Dermis blood vessel endothelial cell (primary cell): ENCODE results near the gene FOXJ1. TPM values are rescaled to one million over a fixed set of nuclear protein-coding genes. Genes with fewer than 3 reads are reported as not detected.
"Not testable (repeated sequence)": the region's sequence is repeated elsewhere in the genome, so short reads cannot be mapped to it uniquely, and the experiment has no call there.

Experiments
- DNase-seq: peaks from one replicate; pipeline ENCODE4 v3.0.0; 2010
- total RNA-seq: library from RNA; depleted of rRNA; stranded (reverse); fragments of >200 nt; gene quantifications from 2 replicates; pipeline ENCODE4 v1.2.3, GENCODE V29; 2014

Gene FOXJ1, protein sequence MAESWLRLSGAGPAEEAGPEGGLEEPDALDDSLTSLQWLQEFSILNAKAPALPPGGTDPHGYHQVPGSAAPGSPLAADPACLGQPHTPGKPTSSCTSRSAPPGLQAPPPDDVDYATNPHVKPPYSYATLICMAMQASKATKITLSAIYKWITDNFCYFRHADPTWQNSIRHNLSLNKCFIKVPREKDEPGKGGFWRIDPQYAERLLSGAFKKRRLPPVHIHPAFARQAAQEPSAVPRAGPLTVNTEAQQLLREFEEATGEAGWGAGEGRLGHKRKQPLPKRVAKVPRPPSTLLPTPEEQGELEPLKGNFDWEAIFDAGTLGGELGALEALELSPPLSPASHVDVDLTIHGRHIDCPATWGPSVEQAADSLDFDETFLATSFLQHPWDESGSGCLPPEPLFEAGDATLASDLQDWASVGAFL
- total RNA-seq, result 0.05 TPM in 1 of 2 replicates, not detected in the other

DNA sequence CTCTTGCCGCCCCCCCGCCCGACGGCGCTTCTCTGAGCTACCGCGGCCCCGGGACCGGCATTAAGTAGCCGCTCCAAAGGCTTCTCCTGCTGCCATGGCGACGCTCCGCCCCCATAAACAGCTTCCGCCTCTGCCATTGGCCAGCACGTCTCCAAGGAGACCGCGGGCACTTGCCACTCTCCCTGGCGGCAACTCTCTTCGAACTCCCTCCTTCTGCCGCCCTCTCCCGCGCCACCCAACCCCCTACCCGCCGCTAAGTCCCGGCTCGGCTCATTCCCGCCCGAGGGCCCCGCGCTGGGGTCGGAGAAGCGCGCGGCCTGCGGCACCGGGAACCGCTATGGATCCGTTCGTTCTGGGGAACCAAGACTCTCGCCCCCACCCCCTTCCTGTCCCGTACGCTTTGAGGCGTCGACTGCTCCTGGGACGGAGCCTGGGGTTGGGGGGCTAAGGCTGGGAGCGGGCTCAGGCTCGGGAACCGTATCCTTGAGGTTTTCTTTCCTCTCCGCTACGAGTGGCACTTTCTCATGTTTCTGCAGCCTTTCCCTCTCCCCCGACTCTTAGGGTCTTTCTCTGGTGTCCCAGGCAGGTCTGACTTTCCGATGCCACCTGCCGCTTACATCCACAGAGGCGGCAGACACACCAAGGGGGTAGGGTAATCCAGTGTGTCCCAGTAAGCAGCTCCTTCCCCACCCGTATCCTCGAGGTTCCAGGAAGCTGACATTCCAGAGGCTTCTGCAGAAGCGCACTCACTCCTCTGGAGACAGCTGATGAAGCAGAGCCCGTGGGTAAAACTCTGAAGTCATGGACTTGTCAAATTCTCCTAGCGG, at the start of gene FOXJ1:
Gene FOXJ1 (minus strand): TSS at position 34 of the 827 bp plus-strand sequence. CDS start 850 bp downstream, outside the sequence.
- DNase-seq, result peak; percentile 90

DNA sequence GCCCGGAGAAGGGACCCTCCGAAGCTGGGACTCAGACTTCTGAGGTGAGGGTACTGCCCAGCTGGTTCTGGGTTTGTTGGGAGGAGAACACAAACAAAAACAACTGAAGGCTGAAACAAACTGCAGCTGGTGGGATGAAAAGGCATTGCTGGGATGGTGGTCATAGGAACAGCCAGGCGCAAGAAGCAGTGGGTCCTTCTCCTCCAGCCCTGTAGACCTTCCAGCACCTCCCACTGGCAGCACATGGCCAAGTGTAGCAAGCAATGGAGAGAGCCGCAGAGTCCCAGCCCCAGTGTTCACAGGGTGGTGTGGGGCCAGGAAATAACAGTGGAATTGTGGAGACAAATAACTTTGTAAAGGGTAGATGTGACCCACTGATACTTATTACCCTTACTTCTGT, 48.7 kb upstream of the FOXJ1 start:
- no peak for DNase-seq

DNA sequence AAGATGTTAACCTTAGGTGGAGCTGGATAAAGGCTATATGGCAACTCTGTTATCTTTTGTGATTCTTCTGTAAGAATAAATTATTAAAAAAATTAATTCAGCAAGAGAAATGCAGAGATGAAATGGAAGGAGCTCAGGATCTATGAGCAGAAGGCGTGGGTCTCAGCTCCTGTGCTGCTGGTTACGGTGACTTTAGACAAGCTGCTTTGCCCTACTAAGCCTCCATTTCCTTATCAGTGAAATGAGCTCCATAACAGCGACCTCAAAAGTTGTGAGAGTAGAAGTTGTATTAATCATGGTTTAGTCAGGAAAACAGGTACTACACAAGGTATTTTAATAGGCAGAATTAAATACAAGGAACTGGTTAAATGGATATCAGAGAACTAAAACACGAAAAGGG, 48.2 kb upstream of the FOXJ1 start:
- no peak for DNase-seq

DNA sequence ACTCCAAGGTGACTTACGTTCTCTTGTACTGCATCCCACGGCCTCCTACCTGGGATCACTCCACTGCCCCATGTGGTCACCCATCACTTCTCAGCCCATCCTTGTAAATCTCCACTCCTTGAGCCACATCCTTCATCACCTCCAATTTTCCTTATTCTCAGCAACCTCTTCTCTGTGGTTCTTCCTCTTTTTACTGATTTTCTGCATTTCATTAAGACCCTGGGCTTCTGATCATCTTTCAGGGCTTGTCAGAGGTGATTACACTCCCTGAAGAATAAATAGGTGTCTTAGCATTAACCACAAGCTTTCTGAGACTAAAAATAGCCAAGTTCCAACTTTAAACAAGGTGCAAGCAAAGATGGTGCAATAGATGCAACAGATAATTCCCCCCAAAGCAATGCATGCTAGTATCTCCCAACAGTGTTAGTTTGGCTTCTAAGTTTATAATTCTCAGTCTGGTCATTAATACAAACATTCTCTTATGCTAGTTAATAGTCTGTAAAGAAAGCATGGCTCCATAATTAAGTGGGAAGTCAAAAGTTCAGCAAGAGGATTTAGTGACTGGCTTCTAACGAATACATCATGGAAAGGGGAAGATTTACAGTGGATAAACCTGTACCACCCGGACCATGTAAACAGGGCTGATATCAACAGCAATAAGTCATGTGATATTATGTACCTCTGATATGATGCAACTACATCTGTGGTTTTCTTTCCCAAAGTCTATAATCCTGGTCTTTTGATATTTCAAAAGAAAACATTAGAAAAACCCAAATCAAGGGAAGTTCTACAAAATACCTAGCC, 47.4 kb upstream of the FOXJ1 start:
- no peak for DNase-seq

DNA sequence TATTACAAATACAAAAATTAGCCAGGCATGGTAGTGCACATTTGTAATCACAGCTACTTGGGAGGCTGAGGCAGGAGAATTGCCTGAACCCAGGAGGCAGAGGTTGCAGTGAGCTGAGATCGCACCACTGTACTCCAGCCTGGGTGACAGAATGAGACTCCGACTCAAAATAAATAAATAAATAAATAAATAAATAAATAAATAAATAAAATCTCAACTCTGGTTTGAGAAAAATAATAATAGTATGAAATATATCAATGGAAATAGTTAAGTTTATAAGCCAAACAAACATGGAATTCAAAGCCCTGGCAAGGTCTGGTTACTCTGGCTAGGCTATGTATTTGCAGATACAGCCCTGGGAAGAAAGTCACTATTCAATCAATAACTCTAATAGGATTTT, 45.7 kb upstream of the FOXJ1 start:
- DNase-seq, result not testable (repeated sequence)

DNA sequence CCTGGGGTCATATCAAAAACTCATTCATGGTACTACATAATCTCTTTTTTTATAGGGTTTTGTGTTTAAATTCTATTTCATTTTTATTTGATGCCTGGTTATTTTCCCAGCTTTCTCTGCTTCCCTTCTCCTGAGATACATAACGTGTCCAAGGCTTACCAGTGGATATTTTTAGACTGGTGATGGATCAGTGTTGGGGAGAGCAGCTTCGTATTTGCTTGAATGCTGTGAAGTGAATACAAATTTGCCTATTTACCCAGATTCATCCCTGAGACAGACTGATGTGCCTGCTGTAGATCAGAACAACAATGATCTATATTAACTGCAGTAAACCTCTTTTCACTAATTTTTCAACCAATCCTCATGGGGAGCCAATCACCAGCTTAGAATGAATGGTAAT, 43.2 kb upstream of the FOXJ1 start:
- DNase-seq, result no peak

DNA sequence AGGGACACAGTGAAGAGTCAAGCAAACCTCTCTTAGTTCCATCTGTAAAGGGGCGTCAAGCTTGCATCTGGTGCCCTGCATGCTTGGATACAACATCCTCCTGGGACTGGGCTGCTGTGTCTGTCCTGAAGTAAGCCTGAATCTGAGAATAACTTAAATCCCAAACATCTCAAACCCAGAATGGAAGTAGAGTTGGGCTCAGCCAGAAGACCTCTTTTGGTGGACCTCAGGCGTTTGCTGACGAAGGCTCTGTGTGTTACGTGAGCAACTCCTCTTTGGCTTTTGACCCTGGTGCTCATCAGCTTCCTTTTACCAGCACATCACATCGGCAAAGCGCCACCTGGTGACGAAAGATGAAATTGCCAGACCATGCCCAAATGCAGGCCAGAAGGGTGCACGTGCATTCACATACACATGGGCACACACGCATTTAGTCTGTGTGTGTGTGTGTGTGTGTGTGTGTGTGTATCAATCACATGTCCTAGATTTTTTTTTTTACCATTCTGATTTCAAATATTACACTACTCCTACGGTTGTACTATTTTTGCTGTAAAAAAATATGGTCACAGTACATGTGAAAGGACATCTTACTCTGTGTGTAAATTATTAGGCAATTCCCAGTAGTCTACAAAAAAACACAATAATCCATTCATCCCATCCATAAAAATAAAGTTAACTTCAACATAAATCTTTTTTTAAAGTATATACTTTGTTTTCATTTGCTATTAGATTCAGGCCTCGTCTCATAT, 41.1 kb upstream of the FOXJ1 start:
- peak; percentile 95 for DNase-seq

DNA sequence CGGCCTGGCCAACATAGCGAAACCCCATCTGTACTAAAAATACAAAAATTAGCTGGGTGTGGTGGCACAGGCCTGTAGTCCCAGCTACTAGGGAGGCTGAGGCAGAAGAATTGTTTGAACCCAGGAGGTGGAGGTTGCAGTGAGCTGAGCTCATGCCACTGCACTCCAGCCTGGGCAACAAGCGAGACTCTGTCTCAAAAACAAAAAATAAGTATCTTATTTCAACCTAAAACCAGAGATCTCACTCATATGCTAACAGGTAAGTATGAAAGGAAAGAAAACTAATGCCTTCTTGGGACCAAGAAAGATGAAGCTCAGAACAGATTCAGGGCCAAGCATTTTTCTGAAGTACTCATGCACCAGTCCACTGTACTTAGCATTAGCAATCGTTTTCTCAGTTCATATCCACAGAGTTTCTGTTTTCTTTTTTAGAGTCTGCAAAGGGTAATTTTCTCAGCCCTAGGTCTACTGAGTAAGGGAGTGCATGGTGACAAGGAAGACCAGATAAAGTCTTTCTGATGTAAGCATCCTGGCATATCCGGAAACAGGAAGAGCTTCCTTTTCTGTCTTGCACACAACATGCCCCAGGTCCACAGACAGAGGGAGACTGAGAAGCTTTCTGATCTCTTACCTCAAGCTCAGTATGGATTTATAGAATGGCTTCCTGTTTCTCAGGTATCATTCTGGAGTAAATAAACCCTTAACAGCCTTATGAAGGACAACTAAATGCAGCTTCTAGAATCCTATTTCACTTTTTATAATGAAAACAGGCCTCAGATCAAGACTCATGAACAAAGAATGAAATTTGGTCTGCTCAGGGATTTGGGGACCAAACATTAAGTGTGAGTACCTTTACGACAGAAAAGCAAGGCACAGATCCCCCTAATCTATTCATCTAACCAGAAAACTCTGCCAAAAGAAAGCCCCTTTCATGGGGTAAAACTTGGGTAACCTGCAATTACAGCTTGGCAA, 38.7 kb upstream of the FOXJ1 start:
- peak; percentile 27 for DNase-seq

DNA sequence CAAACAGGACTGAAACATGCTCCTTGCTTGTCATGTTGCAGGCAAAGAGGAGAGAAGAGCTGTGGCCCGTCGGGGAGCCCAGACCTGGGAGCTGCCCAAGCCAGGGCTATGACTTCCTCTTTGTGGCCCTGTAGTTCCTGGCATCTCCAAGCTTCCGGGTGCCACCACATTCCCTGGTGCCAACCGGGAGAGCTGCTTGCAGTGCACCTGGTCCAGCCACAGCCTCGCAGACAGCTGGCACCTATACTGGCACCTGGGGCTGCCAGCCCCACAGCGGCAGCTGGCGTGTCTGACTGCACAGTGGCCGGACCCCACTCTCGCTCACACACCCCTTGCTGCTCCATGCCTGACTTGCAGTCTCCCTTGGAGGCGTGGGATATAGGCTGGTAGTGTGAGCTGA, 37.1 kb upstream of the FOXJ1 start:
- no peak for DNase-seq

DNA sequence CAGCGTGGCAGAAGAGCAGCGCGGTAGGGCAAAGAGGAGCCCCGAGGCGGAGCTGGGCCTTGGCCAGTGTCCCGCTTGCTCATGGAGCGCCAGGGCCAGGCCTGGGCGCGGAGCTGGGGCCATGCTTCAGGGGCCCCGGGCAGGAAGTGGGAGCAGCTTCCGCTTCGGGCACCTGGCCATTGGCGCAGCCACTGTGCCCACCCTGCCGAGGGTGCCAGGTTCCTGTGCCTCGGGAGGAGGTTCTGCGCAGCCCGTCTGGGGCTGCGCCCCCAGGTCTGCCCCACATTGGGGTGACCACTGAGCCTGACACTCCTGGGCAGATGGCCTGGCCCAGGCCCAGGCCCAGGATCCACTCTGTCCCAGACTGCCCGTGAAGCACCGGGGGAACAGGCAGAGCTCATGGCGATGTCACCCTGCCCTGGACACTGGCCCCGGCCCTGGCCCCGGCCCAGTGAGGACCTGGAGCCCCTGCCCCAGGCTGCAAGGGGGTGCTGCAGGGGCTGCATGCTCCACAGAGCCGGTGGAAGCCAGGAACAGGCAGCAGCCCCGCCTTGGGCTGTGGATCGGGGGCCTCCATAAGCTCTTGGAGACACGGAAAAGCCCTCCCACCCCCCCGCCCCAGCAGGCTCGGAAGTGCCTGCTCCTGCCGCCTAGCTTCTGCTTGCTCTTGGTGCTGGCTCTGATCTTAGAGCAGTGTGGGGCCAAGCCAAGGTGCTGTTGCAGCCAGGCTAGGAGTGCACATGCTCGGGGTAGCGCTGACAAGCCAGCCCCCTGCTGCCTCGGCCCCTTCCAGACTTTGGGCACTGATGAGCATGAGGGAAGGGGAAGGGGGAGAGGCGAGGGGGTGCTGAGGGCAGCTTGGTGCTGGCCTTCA, 35.9 kb upstream of the FOXJ1 start:
- no peak for DNase-seq

DNA sequence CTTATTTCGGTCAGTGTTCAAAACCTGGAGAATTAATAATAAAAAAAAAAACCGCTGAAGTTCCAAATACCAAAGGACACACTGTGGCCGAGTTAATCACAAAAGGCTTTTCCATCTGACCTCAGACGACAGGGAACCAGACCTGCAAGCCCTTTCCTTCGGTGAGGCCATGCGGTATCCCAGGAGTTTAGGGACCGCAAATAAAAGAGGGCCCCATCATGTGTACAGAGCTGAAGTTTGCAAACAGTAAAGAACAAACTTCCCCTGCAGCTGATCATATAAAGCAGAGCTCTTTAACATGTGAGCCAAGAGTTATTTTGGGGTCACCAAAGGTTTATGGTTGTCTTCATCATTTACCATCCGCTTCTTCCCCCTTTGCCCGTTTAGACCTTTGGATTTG, 33.0 kb upstream of the FOXJ1 start:
- DNase-seq, result no peak

DNA sequence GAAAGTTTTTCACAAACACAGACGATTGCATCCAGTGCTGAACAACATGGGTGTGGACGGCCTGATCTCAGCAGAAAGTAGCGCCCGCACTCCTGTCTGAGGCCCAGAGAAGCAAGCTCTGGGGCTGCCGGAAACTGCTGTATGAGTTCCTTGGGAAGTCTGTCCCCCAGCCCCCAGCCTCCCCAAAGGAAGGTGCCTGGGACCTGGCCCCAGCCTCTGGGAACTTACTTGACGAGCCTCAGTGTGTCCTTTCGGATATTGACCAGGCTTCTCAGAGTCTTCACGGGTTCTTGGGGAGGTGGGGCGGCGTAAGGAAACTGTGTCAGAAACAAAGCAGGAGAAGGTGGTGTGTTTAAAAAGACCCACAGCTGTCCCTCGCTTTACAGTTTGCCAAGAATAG, 32.4 kb upstream of the FOXJ1 start:
- no peak for DNase-seq

DNA sequence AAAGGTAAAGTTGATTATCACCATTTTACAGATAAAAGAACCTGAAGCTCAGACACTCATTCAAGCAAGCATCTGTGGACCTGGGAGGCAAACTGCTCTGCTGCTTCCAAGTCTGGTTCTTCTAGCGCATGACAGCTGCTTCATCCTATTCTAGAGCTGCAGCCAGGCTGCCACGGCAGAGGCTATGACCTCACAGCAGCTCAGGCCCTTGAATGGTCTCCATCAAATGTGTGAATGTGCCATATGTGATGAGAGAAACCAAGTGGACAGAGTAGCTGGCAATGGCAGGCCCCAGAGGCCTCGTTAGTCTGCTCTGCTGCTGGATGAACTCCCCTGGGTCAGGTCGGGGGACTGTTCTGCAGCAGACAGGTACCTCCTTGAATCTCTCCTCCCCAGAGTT, 30.7 kb upstream of the FOXJ1 start:
- DNase-seq, result no peak

DNA sequence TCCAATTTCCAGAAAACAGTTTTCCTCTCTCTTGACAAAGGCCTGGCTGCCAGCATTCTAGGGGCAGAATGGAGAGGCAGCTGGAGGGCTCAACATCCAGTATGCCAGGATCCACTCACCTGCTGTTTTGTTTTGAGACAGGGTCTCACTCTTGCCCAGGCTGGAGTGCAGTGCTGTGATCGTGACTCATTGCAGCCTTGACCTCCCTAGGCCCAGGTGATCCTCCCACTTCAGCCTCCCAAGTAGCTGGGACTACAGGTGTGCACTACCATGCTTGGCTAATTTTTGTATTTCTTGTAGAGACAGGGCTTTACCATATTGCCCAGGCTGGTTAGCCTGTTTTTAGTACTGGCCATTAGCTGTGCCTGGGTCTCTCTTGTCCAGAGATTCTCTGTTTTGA, 29.1 kb upstream of the FOXJ1 start:
- DNase-seq, result no peak

DNA sequence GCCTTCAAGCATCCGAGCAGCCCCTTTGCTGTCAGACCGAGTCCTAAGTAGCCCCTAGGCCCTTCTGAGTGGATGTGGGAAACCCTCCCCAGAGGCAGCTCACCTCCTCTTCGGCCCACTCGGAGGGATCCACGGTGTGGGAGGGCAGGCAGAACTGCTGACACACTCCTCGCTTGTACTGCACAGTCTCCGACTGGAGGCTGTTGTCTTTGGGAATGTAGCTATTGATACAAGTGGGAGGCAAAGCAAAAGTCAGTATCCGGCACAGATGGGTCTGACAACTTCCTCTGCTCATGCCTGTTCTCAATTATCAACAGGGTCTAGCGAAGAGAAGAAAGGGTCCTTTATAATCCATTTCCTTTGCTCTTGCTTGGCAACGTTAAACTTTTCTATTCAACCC, 25.9 kb upstream of the FOXJ1 start:
- no peak for DNase-seq

DNA sequence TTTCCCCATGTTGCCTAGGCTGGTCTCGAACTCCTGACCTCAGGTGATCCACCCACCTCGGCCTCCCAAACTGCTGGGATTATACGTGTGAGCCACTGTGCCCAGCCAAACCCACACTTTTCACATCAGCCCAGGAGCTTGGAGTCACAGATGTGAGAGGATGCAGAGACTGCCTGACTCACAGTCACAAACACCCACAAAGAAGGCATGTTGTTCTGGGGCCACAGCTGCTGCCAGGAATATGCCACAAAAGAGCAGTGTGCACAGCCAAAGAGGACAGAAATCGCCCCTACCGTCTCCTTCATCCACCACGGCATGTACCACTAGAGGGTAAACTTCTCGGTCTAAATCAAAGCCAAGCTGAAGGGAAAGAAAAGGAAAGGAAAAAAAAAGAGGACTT, 25.1 kb upstream of the FOXJ1 start:
- DNase-seq, result no peak

DNA sequence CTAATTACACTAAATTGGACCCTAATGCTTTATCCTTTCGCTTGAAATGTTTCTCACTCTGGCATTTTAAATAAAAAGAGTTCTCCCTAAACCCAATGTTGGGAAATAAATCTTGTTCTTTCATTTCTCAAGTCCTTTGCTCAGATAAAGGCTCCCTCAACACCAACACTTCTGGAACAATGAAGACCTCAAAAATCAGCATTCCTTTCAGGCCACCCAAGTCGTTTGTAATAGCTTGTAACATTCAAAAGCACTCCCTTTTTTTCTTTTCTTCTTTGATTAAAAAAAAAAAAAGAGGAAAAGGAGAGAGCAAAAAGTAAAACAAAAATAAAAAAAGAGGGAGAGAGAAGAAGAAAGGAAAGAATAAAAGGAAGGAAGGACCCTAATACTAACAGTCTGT, 23.3 kb upstream of the FOXJ1 start:
- DNase-seq, result no peak

DNA sequence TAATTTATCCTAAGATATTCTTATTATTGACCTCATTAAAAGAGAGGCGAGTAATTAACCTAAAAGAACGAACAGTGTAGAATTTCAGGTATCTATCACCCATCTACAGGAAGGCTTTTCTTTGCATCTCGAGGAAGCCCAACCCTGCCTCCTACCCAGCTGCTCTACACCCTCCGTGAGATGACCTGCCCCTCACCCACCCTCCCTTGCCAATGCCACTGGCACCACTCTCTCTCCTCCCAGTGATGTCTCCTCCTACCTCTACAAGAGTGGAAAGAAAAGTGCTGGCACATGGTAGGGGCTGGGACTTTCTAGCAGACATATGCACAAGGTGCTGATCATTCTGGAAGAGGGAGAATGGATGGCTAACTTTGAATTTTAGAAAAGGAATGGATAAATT, 22.9 kb upstream of the FOXJ1 start:
- DNase-seq, result no peak

DNA sequence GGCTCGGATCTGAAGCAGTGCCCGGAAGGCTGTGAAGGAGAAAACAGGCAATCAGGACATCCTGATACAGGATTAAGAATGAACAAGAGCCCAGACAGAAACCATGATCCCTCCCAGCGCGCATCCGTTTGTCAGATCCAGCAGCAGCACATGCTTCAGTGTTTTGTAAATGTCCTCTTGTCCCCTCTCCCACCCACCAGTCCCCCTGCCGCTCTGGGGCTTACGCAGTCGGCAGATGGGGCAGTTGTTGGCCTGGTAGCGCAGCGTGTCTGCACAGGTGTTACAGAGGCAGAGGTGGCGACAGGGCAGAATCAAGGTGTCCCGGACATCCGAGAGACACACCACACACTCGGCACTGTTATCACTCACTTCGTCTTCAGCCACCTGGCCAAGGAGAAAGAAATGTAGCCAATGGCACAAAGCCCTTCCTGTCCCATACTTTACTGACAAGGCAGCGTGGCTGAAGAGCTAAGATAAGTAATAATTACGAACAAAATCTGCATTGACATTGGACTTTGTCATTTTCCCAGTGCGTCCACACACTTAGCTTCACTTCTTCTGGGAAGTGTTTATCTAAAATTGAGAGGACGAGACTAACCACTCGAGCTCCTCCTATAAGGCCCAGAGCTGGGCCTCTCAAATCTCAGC, 20.7 kb upstream of the FOXJ1 start:
- no peak for DNase-seq
